ENCODE data around the gene C13orf46.
"Not testable (repeated sequence)": the region's sequence is repeated elsewhere in the genome, so short reads cannot be mapped to it uniquely, and the experiment has no call there.

The C13orf46 gene

GRCh38 chr13:113920606-113921286 lies 53.1 kb downstream of the C13orf46 start:
- DNase-seq = no peak

- no peak for DNase-seq
These were observed 53.9 kb downstream of the C13orf46 start for GRCh38 chr13:113919761-113920559.

DNA sequence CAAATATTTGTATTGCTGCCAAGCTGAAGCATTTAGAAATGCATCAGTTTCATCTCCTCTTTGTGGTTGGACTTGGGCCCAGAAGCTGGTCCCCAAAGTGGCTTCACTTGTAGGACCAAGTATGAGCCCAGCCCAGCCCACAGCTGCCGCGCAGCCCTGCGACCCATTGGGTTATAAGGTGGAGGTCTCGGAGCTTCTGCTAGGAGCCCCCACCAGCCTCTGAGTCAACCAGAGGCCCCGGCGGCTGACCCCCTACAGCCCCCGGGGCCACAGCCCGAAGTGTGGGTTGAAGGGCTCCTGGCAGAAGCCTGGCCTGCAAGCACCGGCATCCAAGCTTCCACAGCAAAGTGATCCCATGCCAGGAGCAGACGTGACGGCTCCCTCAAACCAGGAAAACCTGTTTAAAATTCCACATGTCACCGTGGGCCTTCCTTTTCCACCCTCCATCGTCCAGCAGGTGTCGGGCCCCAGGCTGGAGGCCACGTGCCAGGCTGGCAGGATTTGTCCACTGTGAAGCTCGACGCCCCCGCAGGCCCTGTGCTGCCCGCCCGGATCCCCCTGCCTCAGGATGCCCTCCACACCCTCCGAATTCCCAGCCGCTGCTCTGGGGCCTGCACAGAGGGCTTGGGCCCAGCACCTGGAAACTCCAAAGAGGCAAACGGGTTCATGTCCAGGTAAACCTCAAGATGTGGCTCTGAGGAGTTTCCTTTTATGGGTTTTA lies 54.7 kb downstream of the C13orf46 start:
- DNase-seq = no peak

- no peak for DNase-seq
These were observed 55.3 kb downstream of the C13orf46 start for GRCh38 chr13:113918580-113918979.

- no peak for DNase-seq
These were observed 56.1 kb downstream of the C13orf46 start for GRCh38 chr13:113917594-113918371.

GRCh38 chr13:113917096-113917495 lies 56.8 kb downstream of the C13orf46 start:
- DNase-seq = no peak

DNA sequence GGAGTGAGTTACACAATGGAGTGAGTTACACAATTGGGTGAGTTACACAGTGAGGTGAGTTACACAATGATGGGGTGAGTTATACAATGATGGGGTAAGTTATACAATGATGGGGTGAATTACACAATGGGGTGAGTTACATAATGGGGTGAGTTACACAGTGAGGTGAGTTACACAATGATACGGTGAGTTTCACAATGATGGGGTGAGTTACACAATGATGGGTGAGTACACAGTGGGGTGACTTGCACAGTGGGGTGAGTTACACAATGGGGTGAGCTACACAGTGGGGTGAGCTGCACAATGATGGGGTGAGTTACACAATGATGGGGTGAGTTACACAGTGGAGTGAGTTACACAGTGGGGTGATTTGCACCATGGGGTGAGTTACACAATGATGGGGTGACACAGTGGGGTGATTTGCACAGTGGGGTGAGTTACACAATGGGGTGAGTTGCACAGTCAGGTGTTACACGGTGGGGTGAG lies 57.5 kb downstream of the C13orf46 start:
- DNase-seq = no peak

- no peak for DNase-seq
These were observed 58.0 kb downstream of the C13orf46 start for GRCh38 chr13:113915786-113916329.

DNA sequence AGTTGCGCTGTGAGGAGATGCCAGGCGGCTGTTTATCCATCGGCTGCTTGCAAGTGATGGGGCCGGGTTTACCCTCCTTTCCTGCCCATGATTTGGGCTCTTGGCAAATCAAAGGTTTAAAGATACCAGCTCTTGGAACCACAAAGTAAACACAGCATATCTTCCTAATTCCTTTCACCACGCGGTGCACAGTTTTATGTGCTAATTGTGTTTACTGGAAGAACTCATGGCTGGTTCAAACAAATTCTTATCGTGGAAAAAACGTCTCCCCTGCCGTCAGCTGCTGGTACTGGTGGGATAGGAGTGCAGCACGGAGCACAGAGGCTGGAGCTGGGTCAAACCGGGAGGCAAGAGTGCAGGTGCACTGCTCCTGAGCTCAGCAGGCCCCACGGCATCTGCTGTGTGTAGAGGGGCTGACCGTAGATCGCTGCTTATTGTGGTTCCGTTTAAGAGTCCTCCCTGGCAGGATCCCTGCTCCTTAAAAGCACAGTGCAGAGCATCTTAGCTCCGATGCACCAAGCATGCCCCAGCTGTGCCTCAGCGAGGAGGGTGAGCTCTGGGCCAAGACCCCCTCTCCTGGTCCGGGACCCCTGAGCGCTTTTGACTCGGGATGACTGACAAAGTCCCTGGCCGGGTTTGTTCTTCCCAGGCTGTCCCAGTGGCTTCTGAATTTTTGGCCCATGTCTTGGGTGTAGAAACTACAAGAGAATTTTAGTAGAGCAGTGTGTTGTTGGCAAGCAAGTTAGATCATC lies 58.7 kb downstream of the C13orf46 start:
- no peak for DNase-seq

GRCh38 chr13:113914333-113915011 lies 59.4 kb downstream of the C13orf46 start:
- DNase-seq = no peak

DNA sequence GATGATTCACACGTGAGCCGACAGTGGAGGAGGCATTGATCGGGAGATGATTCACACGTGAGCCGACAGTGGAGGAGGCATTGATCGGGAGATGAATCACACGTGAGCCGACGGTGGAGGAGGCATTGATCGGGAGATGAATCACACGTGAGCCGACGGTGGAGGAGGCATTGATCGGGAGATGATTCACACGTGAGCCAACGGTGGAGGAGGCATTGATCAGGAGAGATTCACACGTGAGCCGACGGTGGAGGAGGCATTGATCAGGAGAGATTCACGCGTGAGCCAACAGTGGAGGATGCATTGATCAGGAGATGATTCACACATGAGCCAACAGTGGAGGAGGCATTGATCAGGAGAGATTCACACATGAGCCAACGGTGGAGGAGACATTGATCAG lies 60.0 kb downstream of the C13orf46 start:
- DNase-seq = not testable (repeated sequence)

GRCh38 chr13:113913408-113913807 lies 60.5 kb downstream of the C13orf46 start:
- DNase-seq = not testable (repeated sequence)

- no peak for DNase-seq
These were observed 61.3 kb downstream of the C13orf46 start for GRCh38 chr13:113912596-113912995.

GRCh38 chr13:113907635-113908617 lies 66.0 kb downstream of the C13orf46 start:
- no peak for DNase-seq

DNA sequence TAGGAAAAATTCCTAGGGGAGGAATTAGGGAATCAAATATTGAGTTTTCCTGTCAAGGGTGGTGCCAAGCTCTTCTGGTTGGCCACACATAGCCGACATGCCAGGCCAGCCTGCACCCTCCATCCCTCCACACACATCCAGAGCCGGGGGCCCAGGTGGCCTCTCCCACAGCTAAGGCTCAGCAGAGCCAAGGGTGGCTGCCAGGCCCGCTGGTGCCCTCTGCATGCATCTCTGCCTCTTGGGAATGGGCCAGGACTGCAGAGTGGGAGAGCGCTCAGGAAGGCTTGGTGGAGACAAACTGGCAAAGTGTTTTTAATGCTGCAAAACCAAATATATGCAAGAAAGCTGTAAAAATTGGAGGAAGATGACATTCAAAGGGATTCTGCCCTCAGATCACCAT lies 67.3 kb downstream of the C13orf46 start:
- DNase-seq = no peak

GRCh38 chr13:113905942-113906341 lies 67.9 kb downstream of the C13orf46 start:
- no peak for DNase-seq

- DNase-seq = no peak
These were observed 68.9 kb downstream of the C13orf46 start for GRCh38 chr13:113905018-113905417.

DNA sequence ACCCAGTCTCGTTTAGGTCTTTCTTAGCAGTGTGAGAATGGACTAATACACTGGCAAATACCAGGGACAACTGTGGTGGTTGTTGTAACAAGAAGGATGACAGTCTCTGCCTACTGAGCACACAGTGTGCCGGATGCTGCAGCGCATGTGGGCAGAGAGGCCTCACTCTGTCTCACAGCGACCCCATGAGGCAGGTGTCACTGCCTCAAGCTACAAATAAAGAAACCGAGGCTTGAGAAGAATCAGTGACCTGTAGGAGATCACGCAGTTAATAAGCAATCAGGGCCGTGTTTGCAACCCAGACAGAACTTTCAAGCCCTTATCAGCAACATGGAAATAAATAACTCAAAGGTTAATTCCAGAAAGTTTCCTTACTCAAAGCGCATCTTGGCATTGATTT lies 69.5 kb downstream of the C13orf46 start:
- peak; percentile 13 for DNase-seq

DNA sequence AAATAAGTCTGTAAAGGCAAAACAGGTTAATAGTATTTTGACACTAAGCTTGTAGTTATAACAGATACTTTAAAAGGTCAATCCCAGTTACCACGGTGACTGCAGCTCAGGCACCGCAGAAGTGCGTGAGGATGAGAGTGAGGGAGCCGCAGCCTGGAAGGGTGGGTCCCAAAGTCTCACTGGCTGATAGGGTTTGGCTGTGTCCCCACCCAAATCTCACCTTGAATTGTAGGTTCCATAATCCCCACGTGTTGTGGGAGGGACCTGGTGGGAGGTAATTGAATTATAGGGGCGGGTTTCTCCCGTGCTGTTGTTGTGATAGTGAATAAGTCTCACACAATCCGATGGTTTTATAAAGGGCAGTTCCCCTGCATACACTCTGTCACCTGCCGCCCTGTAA lies 70.0 kb downstream of the C13orf46 start:
- DNase-seq = no peak

Measured in stimulated activated naive CD4-positive, alpha-beta T cell treated with Interleukin-2 at 50 U/mL for 16 hours (primary cell).